Measurements from ENCODE around the gene LAMC2.
"Not testable (repeated sequence)": the region's sequence is repeated elsewhere in the genome, so short reads cannot be mapped to it uniquely, and the experiment has no call there.

Gene LAMC2

DNA sequence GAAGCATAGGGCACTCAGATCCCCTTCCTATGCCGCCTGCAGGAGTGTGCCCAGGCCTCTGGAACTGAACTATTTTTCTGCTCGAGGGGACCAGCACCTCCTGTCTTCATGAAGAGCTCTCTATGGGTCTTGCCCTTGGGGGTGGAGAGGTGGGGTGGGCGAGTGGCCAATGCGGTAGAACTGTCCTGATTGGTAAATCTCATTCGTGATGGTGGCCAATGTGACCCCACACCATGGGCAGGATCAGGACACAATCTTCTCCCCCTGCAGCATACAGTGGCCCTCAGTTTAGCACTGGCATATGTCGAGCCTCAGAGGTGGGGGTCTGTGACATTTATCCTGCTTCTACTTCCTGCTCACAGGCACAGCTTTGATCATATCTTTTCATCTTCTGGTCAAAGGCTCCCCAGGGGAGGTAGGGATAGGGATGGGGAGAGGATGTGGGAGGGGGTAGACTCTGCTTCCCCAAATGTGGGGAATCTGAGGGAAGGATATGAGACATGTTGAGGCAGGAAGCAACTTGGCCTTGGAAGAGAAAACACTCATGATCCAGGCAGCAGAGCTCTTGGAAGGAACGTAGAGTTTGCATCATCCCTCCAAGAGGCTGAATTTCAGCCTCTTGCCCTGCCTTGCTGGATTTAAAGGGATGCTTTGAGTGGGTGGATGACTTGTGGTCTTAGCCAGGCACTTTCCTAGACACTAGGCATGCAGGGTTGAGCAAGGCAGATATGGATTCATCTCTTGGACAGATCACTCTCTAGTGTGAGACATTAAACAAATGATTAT, 81.8 kb downstream of the LAMC2 start:
- Histone ChIP-seq H3K27me3 (ENCODE audit: control insufficient read depth, insufficient read depth, low read length) (no peaks in the 10 kb centered on the region), H3K4me1 (ENCODE audit: control insufficient read depth, insufficient read depth, low read length) (no peaks in the 10 kb centered on the region; the same call in 1 of the 2 replicates), H3K4me3 (ENCODE audit: low read depth, low read length) (no peak overlapping the region), H3K9me3 (ENCODE audit: control insufficient read depth, insufficient read depth, low read depth, low read length) (no peaks in the 10 kb centered on the region), H3K36me3 (ENCODE audit: control insufficient read depth, insufficient read depth, low read length) (no peaks in the 10 kb centered on the region), H3K9ac (ENCODE audit: low read length) (no peak overlapping the region), H3K27ac (ENCODE audit: low read depth, low read length) (no peak overlapping the region)

DNA sequence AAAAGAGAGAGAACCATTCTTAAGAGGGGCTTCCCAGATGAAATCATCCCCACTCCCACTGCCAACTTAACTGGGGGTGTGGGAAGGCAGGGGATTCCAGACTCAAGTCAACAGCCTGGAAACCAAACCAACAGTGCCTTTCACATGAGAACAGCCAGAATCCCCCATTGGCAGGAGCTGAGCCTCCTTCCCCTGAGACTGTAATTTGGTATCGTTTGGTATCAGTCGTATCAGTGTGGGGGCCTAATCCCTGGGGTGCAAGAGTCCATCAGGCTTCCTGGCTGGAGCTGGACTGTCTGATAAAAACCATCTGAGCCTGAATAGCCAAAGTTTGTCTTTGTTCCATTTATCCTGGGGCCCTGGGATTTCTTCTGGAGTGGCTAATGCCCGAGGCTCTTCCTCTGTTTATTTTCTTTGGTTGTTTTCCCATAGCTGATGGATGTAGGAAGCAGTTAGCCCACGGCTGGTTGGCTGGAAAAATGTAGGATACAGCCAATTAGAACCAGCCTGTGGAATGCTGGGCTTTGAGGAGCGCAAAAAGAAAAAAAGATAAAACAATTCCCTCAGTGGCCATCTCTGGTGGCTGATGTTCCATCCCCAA, 84.6 kb downstream of the LAMC2 start:
- H3K36me3 ChIP-seq (ENCODE audit: control insufficient read depth, insufficient read depth, low read length), result no peaks in the 10 kb centered on the region
- no peaks in the 10 kb centered on the region for H3K9me3 ChIP-seq (ENCODE audit: control insufficient read depth, insufficient read depth, low read depth, low read length)
- no peak overlapping the region for H3K9ac ChIP-seq (ENCODE audit: low read length)
- H3K4me1 ChIP-seq (ENCODE audit: control insufficient read depth, insufficient read depth, low read length), result peaks cover 4% of the 10 kb centered on the region; the same call in 1 of the 2 replicates
- H3K27me3 ChIP-seq (ENCODE audit: control insufficient read depth, insufficient read depth, low read length), result no peaks in the 10 kb centered on the region
- no peak overlapping the region for H3K27ac ChIP-seq (ENCODE audit: low read depth, low read length)
- H3K4me3 ChIP-seq (ENCODE audit: low read depth, low read length), result no peak overlapping the region

GRCh38 chr1:183272390-183272848, 86.4 kb downstream of the LAMC2 start:
- H3K4me1 ChIP-seq (ENCODE audit: control insufficient read depth, insufficient read depth, low read length), result peaks cover 14% of the 10 kb centered on the region; the same call in 1 of the 2 replicates
- no peak overlapping the region for H3K27ac ChIP-seq (ENCODE audit: low read depth, low read length)
- H3K9me3 ChIP-seq (ENCODE audit: control insufficient read depth, insufficient read depth, low read depth, low read length), result no peaks in the 10 kb centered on the region
- no peaks in the 10 kb centered on the region for H3K36me3 ChIP-seq (ENCODE audit: control insufficient read depth, insufficient read depth, low read length)
- no peak overlapping the region for H3K9ac ChIP-seq (ENCODE audit: low read length)
- no peaks in the 10 kb centered on the region for H3K27me3 ChIP-seq (ENCODE audit: control insufficient read depth, insufficient read depth, low read length)
- no peak overlapping the region for H3K4me3 ChIP-seq (ENCODE audit: low read depth, low read length)

DNA sequence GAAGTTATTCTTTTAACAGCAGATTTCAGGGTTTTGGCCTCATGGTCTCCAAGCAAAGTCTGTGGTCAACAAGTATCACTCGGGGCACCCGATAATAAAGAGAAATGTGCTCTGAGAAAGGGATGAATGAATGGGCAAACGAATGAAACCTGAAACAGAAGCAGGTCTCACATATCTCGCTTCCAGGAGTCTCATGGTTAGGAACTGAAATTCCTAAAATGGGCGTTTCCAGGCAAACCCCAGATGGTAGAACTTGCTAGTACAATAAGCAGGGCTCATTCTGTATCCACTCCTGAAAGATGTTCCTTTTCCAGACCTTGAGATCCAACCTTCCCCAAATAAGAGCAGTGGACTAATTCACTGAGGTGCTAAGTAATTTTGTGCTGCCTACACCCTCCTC, 87.2 kb downstream of the LAMC2 start:
- Histone ChIP-seq H3K4me1 (ENCODE audit: control insufficient read depth, insufficient read depth, low read length) (peaks cover 23% of the 10 kb centered on the region), H3K27ac (ENCODE audit: low read depth, low read length) (no peak overlapping the region), H3K9me3 (ENCODE audit: control insufficient read depth, insufficient read depth, low read depth, low read length) (no peaks in the 10 kb centered on the region), H3K27me3 (ENCODE audit: control insufficient read depth, insufficient read depth, low read length) (no peaks in the 10 kb centered on the region), H3K36me3 (ENCODE audit: control insufficient read depth, insufficient read depth, low read length) (no peaks in the 10 kb centered on the region), H3K9ac (ENCODE audit: low read length) (no peak overlapping the region), H3K4me3 (ENCODE audit: low read depth, low read length) (no peak overlapping the region)

DNA sequence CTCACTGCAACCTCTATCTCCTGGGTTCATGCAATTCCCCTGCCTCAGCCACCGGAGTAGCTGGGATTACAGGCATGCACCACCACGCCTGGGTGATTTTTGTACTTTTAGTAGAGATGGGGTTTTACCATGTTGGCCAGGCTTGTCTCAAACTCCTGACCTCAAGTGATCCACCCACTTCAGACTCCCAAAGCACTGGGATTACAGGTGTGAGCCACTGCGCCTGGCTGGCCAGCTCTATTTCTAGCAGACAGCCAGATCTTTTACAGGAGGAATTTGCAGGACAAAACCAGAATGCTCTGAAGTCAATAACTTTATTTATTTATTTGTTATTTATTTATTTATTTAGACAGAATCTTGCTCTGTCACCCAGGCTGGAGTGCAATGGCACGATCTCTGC, 87.9 kb downstream of the LAMC2 start:
- not testable (repeated sequence) for H3K4me3 ChIP-seq (ENCODE audit: low read depth, low read length); H3K9me3 ChIP-seq (ENCODE audit: control insufficient read depth, insufficient read depth, low read depth, low read length); H3K9ac ChIP-seq (ENCODE audit: low read length); H3K27ac ChIP-seq (ENCODE audit: low read depth, low read length); H3K36me3 ChIP-seq (ENCODE audit: control insufficient read depth, insufficient read depth, low read length); H3K27me3 ChIP-seq (ENCODE audit: control insufficient read depth, insufficient read depth, low read length)
- peaks cover 30% of the 10 kb centered on the region for H3K4me1 ChIP-seq (ENCODE audit: control insufficient read depth, insufficient read depth, low read length)

GRCh38 chr1:183274836-183275235, 88.8 kb downstream of the LAMC2 start:
- peaks cover 38% of the 10 kb centered on the region for H3K4me1 ChIP-seq (ENCODE audit: control insufficient read depth, insufficient read depth, low read length)
- H3K9ac ChIP-seq (ENCODE audit: low read length), result no peak overlapping the region
- no peak overlapping the region for H3K4me3 ChIP-seq (ENCODE audit: low read depth, low read length)
- no peaks in the 10 kb centered on the region for H3K27me3 ChIP-seq (ENCODE audit: control insufficient read depth, insufficient read depth, low read length)
- no peak overlapping the region for H3K27ac ChIP-seq (ENCODE audit: low read depth, low read length)
- H3K36me3 ChIP-seq (ENCODE audit: control insufficient read depth, insufficient read depth, low read length), result no peaks in the 10 kb centered on the region
- no peaks in the 10 kb centered on the region for H3K9me3 ChIP-seq (ENCODE audit: control insufficient read depth, insufficient read depth, low read depth, low read length)

GRCh38 chr1:183275322-183275721, 89.3 kb downstream of the LAMC2 start:
- Histone ChIP-seq H3K9me3 (ENCODE audit: control insufficient read depth, insufficient read depth, low read depth, low read length) (no peaks in the 10 kb centered on the region), H3K9ac (ENCODE audit: low read length) (no peak overlapping the region), H3K36me3 (ENCODE audit: control insufficient read depth, insufficient read depth, low read length) (no peaks in the 10 kb centered on the region), H3K4me3 (ENCODE audit: low read depth, low read length) (no peak overlapping the region), H3K27me3 (ENCODE audit: control insufficient read depth, insufficient read depth, low read length) (no peaks in the 10 kb centered on the region), H3K4me1 (ENCODE audit: control insufficient read depth, insufficient read depth, low read length) (peaks cover 42% of the 10 kb centered on the region), H3K27ac (ENCODE audit: low read depth, low read length) (no peak overlapping the region)

DNA sequence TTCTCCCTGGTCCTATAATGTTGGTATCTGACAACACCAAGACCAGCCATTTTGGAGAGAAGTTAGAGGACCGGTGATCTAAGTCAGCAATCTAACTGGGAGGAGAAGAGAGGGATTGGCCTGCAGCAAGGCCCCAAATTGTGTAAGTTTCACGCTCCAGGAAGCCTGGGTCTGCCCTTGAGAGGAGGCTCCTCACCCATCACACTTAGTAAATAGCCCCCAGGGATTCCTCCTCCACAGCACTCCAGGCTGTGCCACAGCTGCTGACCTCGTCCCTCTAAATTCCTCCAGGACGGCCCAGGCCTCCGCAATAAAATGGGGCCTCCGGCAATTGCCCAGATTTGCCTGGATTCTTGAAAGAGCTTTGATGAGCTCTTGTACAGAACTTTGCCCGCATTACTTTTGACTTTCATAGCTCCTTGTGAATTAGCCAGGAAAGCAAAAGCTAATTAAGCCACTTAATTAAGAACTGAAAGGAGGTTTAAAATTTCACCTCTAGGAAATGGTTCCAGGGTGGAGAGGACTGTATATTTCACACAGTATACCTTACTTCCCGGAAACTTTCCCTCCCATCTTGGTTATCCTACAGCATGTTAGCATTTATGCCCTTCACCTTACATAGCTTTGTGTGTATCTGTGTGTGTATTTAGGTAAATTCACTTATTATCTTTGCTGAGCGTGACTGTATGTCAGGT, 90.5 kb downstream of the LAMC2 start:
- Histone ChIP-seq H3K27ac (ENCODE audit: low read depth, low read length) (no peak overlapping the region), H3K9ac (ENCODE audit: low read length) (no peak overlapping the region), H3K4me3 (ENCODE audit: low read depth, low read length) (no peak overlapping the region), H3K36me3 (ENCODE audit: control insufficient read depth, insufficient read depth, low read length) (no peaks in the 10 kb centered on the region), H3K4me1 (ENCODE audit: control insufficient read depth, insufficient read depth, low read length) (peaks cover 42% of the 10 kb centered on the region), H3K9me3 (ENCODE audit: control insufficient read depth, insufficient read depth, low read depth, low read length) (no peaks in the 10 kb centered on the region), H3K27me3 (ENCODE audit: control insufficient read depth, insufficient read depth, low read length) (no peaks in the 10 kb centered on the region)

- Histone ChIP-seq H3K4me3 (ENCODE audit: low read depth, low read length) (no peak overlapping the region), H3K27me3 (ENCODE audit: control insufficient read depth, insufficient read depth, low read length) (no peaks in the 10 kb centered on the region), H3K9ac (ENCODE audit: low read length) (peak overlapping the region; percentile 41), H3K4me1 (ENCODE audit: control insufficient read depth, insufficient read depth, low read length) (peaks cover 51% of the 10 kb centered on the region), H3K9me3 (ENCODE audit: control insufficient read depth, insufficient read depth, low read depth, low read length) (no peaks in the 10 kb centered on the region), H3K36me3 (ENCODE audit: control insufficient read depth, insufficient read depth, low read length) (no peaks in the 10 kb centered on the region), H3K27ac (ENCODE audit: low read depth, low read length) (peak overlapping the region; percentile 65; the same call in 1 of the 2 replicates)
These were observed 92.0 kb downstream of the LAMC2 start for GRCh38 chr1:183277821-183278738.

DNA sequence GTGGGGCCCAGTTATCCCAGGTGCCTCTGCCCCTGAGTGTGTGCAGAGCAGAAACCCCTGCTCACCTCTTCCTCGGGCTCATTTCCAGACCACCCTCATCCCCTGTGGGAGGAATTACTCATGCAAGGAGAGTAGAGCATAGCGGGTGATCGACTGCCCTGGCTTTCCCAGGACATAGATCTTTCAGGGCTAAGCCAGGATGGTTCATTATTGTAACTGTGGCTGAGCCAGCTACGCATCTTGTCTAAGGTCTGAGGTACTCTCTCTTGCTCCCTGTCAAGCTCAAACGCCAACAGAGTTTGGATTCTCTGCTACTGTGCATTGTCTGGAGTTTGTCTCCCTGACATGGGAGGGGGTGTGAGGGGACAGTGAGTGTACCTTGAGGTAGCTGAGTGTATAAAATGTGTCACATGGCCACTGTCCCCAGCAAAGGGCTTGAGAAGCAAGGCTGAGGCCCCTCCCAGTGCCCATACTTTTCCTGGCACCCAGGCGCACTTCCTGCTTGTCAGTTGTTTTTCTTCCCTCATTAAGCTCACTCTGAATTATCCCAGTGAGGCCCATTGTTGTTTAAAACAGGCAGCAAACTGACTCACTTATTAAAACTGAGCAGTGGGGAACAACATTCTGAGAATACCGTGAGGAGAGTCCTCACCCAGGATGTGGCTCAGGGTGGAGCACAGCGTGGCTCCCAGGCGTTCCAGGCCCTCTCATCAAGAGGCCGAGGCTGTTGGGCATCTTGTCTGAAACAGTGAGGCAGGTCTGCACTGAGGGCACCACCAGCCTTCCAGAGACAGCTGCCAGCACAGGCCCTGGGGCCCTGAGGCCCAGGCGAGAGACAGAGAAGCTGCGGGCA, 92.9 kb downstream of the LAMC2 start:
- peaks cover 48% of the 10 kb centered on the region for H3K4me1 ChIP-seq (ENCODE audit: control insufficient read depth, insufficient read depth, low read length)

More for the DNA sequence above, 92.9 kb downstream of the LAMC2 start:
- Histone ChIP-seq H3K4me3 (ENCODE audit: low read depth, low read length) (0 out of 2 replicates have a peak overlapping the region, but pooled peaks have one; percentile 5), H3K9me3 (ENCODE audit: control insufficient read depth, insufficient read depth, low read depth, low read length) (no peaks in the 10 kb centered on the region), H3K36me3 (ENCODE audit: control insufficient read depth, insufficient read depth, low read length) (no peaks in the 10 kb centered on the region), H3K27ac (ENCODE audit: low read depth, low read length) (peak overlapping the region; percentile 65), H3K9ac (ENCODE audit: low read length) (peak overlapping the region; percentile 41), H3K27me3 (ENCODE audit: control insufficient read depth, insufficient read depth, low read length) (no peaks in the 10 kb centered on the region)

Measured in HUES6 (cell line).